ENCODE results near the gene C22orf42. TPM values are rescaled to one million over a fixed set of nuclear protein-coding genes. Genes with fewer than 3 reads are reported as not detected.
"Not testable (repeated sequence)": the region's sequence is repeated elsewhere in the genome, so short reads cannot be mapped to it uniquely, and the experiment has no call there.

Gene C22orf42
- total RNA-seq, 2 donors from 2014 or later = 0.20 TPM; not detected in 1

DNA sequence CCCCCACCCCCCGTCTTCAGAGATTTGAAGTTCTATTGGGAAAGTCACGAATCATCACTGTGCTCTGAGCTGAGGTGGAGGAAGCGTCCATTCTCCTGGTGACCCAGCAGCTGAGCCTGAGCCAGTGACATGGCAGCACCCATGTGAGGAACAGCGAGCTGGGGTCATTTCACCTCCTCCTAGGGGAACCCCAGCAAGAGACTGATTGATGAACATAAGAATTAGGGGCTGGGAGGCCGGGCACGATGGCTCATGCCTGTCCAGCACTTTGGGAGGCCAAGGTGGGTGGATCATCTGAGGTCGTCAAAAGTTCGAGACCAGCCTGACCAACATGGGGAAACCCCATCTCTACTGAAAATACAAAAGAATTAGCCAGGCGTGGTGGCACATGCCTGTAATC lies 34.2 kb upstream of the C22orf42 start:
- H3K9me3 Mint-ChIP-seq; H3K36me3 Mint-ChIP-seq (ENCODE audit: low read depth); H3K27ac Mint-ChIP-seq; H3K9me3 ChIP-seq (ENCODE audit: control insufficient read depth, low read length); H3K27ac ChIP-seq (ENCODE audit: low read depth, low read length); H3K9ac ChIP-seq (ENCODE audit: extremely low read depth, low read length, poor library complexity, severe bottlenecking); H3K27me3 Mint-ChIP-seq (ENCODE audit: insufficient read depth); H3K4me3 ChIP-seq (ENCODE audit: low read length); H3K4me1 Mint-ChIP-seq; H3K36me3 ChIP-seq (ENCODE audit: control insufficient read depth, insufficient read depth, low read length); H3K4me3 Mint-ChIP-seq; H3K27me3 ChIP-seq (ENCODE audit: control insufficient read depth, insufficient read depth, low read length, poor library complexity, severe bottlenecking); DNase-seq; H3K4me1 ChIP-seq (ENCODE audit: control insufficient read depth, insufficient read depth, low read length): not testable (repeated sequence)
- 93 to 100% methylated on average over 1 to 9 of the region's 9 CpGs for WGBS, 2 experiments (ENCODE audit: insufficient coverage in 1 of 2, insufficient read length in 1 of 2)

DNA sequence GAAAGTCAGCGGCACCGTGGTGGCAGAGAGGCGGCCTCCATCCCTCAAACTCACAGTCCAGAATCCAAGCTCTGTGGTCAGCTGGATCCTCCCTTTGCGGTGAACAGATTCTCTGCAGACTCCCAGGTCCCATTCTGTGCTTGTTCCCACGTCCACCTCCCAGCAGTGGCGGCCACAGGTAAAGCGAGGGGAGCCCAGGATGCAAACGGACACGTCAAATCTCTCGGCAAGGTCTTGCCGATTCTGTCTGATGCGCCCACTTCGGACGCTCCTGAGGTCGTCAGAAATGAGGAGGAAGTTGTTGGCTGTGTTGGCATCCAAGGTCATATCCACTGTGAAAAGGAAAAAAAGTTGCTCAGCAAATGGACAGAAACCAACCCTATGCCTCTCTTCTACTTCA lies 31.9 kb upstream of the C22orf42 start:
- H3K4me3 ChIP-seq (ENCODE audit: low read length); H3K36me3 ChIP-seq (ENCODE audit: control insufficient read depth, insufficient read depth, low read length); H3K27ac ChIP-seq (ENCODE audit: low read depth, low read length); H3K36me3 Mint-ChIP-seq (ENCODE audit: low read depth); H3K9me3 ChIP-seq (ENCODE audit: control insufficient read depth, low read length); H3K4me1 ChIP-seq (ENCODE audit: control insufficient read depth, insufficient read depth, low read length); H3K27me3 ChIP-seq (ENCODE audit: control insufficient read depth, insufficient read depth, low read length, poor library complexity, severe bottlenecking); DNase-seq; H3K9ac ChIP-seq (ENCODE audit: extremely low read depth, low read length, poor library complexity, severe bottlenecking); H3K27ac Mint-ChIP-seq; H3K27me3 Mint-ChIP-seq (ENCODE audit: insufficient read depth); H3K4me3 Mint-ChIP-seq; H3K9me3 Mint-ChIP-seq: not testable (repeated sequence)
- WGBS, 2 experiments (ENCODE audit: insufficient coverage in 1 of 2, insufficient read length in 1 of 2) = 96 to 98% methylated on average over 8 to 15 of the region's 15 CpGs
- peaks cover 11% of the 10 kb centered on the region for H3K4me1 Mint-ChIP-seq

DNA sequence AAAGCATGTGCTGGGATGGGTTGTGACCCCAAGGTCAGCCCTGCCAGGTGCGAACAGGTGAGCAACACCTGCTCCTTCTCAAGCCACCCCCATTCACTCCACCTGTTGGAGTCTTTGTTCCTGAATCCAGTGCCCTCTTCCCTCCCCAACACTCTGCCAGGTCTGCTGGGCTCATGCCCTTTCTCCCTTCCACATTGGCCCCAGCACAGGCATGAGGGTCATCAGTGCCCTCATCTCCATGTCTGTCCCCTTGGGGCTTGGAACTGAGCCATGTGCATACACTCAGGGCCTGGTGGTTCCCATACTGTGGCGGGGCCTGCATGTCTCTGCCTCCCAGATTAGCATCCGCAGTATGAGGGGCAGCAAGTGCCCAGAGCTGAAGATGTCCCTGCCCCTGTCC lies 26.7 kb upstream of the C22orf42 start:
- Histone ChIP-seq H3K4me1 (ENCODE audit: control insufficient read depth, insufficient read depth, low read length) (no peaks in the 10 kb centered on the region), H3K27ac (ENCODE audit: low read depth, low read length) (no peak overlapping the region), H3K9ac (ENCODE audit: extremely low read depth, low read length, poor library complexity, severe bottlenecking) (no peak overlapping the region), H3K9me3 (ENCODE audit: control insufficient read depth, low read length) (no peaks in the 10 kb centered on the region), H3K36me3 (ENCODE audit: control insufficient read depth, insufficient read depth, low read length) (no peaks in the 10 kb centered on the region), H3K4me3 (ENCODE audit: low read length) (no peak overlapping the region), H3K27me3 (ENCODE audit: control insufficient read depth, insufficient read depth, low read length, poor library complexity, severe bottlenecking) (no peaks in the 10 kb centered on the region)
- Mint-ChIP-seq H3K4me1 (peaks cover 5% of the 10 kb centered on the region), H3K4me3 (no peak overlapping the region), H3K27ac (no peak overlapping the region), H3K9me3 (no peaks in the 10 kb centered on the region), H3K36me3 (ENCODE audit: low read depth) (no peaks in the 10 kb centered on the region), H3K27me3 (ENCODE audit: insufficient read depth) (peaks cover 7% of the 10 kb centered on the region)
- WGBS, 2 experiments (ENCODE audit: insufficient coverage in 1 of 2, insufficient read length in 1 of 2) = 89 to 100% methylated on average over 1 to 3 of the region's 3 CpGs
- TF ChIP-seq, protein P1, sequence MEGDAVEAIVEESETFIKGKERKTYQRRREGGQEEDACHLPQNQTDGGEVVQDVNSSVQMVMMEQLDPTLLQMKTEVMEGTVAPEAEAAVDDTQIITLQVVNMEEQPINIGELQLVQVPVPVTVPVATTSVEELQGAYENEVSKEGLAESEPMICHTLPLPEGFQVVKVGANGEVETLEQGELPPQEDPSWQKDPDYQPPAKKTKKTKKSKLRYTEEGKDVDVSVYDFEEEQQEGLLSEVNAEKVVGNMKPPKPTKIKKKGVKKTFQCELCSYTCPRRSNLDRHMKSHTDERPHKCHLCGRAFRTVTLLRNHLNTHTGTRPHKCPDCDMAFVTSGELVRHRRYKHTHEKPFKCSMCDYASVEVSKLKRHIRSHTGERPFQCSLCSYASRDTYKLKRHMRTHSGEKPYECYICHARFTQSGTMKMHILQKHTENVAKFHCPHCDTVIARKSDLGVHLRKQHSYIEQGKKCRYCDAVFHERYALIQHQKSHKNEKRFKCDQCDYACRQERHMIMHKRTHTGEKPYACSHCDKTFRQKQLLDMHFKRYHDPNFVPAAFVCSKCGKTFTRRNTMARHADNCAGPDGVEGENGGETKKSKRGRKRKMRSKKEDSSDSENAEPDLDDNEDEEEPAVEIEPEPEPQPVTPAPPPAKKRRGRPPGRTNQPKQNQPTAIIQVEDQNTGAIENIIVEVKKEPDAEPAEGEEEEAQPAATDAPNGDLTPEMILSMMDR (conservative IDR thresholded peaks at IDR 0.05) = no peak
- DNase-seq = no peak

DNA sequence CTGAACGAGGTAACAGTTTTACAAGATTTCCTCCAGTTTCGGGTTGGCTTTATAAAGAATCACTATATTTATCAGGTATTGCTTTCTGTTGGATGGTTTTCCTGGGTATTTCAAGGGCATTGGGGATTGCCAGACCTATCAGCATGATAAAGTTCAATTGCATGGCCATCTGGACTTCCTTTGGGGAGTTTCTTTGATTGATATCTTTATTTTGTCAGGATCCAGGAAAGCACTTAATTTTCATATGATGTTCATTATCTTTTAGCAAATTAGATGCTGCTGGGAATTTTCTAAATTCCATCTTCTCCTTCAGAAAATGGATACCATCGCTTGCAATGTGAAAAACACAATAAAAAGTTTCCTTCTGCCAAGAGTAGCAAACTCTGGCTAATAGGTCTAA lies 24.5 kb upstream of the C22orf42 start:
- no peak overlapping the region for H3K4me3 Mint-ChIP-seq
- 88% methylated on average over 3 of the region's 3 CpGs; no CpG with 5 or more reads in 1 of the 2 experiments for WGBS, 2 experiments (ENCODE audit: insufficient coverage in 1 of 2, insufficient read length in 1 of 2)

More for the DNA sequence above, 24.5 kb upstream of the C22orf42 start:
- Histone ChIP-seq H3K36me3 (ENCODE audit: control insufficient read depth, insufficient read depth, low read length) (no peaks in the 10 kb centered on the region), H3K9ac (ENCODE audit: extremely low read depth, low read length, poor library complexity, severe bottlenecking) (no peak overlapping the region), H3K4me3 (ENCODE audit: low read length) (no peak overlapping the region), H3K4me1 (ENCODE audit: control insufficient read depth, insufficient read depth, low read length) (no peaks in the 10 kb centered on the region), H3K9me3 (ENCODE audit: control insufficient read depth, low read length) (no peaks in the 10 kb centered on the region), H3K27ac (ENCODE audit: low read depth, low read length) (no peak overlapping the region), H3K27me3 (ENCODE audit: control insufficient read depth, insufficient read depth, low read length, poor library complexity, severe bottlenecking) (peaks cover 8% of the 10 kb centered on the region)
- H3K27ac Mint-ChIP-seq = no peak overlapping the region
- TF ChIP-seq, protein P1 (conservative IDR thresholded peaks at IDR 0.05) = no peak
- no peaks in the 10 kb centered on the region for H3K36me3 Mint-ChIP-seq (ENCODE audit: low read depth)
- no peak for DNase-seq
- no peaks in the 10 kb centered on the region for H3K9me3 Mint-ChIP-seq
- peaks cover 14% of the 10 kb centered on the region for H3K27me3 Mint-ChIP-seq (ENCODE audit: insufficient read depth)
- H3K4me1 Mint-ChIP-seq = peaks cover 5% of the 10 kb centered on the region
